Activated CD8-positive, alpha-beta memory T cell treated with anti-CD3 and anti-CD28 coated beads, Interleukin-2, amount 50 U/mL, for 24 hours (primary cell): ENCODE measurements around the gene FOXP1.

Experiments used
- DNase-seq: peaks from one replicate; pipeline ENCODE4 v3.0.0-alpha.2; 2020; ENCODE audit errors: extremely low read depth

FOXP1 gene

GRCh38 chr3:71057526-71057894 is 526.0 kb downstream of the FOXP1 start:
- DNase-seq, result no peak

GRCh38 chr3:71056327-71056726 is 527.2 kb downstream of the FOXP1 start:
- DNase-seq, result no peak

- DNase-seq, result no peak
These were observed 528.1 kb downstream of the FOXP1 start for GRCh38 chr3:71055257-71056001.

- DNase-seq, result no peak
These were observed 529.2 kb downstream of the FOXP1 start for GRCh38 chr3:71054312-71054711.

GRCh38 chr3:71053495-71053894 is 530.0 kb downstream of the FOXP1 start:
- no peak for DNase-seq

GRCh38 chr3:71052716-71053115 is 530.8 kb downstream of the FOXP1 start:
- no peak for DNase-seq

- no peak for DNase-seq
These were observed 531.4 kb downstream of the FOXP1 start for GRCh38 chr3:71051893-71052687.

GRCh38 chr3:71051259-71051595 is 532.3 kb downstream of the FOXP1 start:
- DNase-seq, result no peak

- DNase-seq, result no peak
These were observed 532.8 kb downstream of the FOXP1 start for GRCh38 chr3:71050538-71051258.

- DNase-seq, result no peak
These were observed 533.4 kb downstream of the FOXP1 start for GRCh38 chr3:71050166-71050537.

- no peak for DNase-seq
These were observed 534.6 kb downstream of the FOXP1 start for GRCh38 chr3:71048948-71049347.

GRCh38 chr3:71047616-71048531 is 535.7 kb downstream of the FOXP1 start:
- no peak for DNase-seq

- no peak for DNase-seq
These were observed 536.7 kb downstream of the FOXP1 start for GRCh38 chr3:71046791-71047190.

- no peak for DNase-seq
These were observed 537.6 kb downstream of the FOXP1 start for GRCh38 chr3:71045917-71046282.

GRCh38 chr3:71045212-71045916 is 538.2 kb downstream of the FOXP1 start:
- DNase-seq, result no peak

GRCh38 chr3:71042759-71043158 is 540.8 kb downstream of the FOXP1 start:
- DNase-seq, result no peak

GRCh38 chr3:71041371-71041770 is 542.2 kb downstream of the FOXP1 start:
- DNase-seq, result no peak

- DNase-seq, result no peak
These were observed 544.2 kb downstream of the FOXP1 start for GRCh38 chr3:71039332-71039731.

- DNase-seq, result no peak
These were observed 545.8 kb downstream of the FOXP1 start for GRCh38 chr3:71037775-71038174.

- no peak for DNase-seq
These were observed 547.6 kb downstream of the FOXP1 start for GRCh38 chr3:71035886-71036285.

- DNase-seq, result no peak
These were observed 548.2 kb downstream of the FOXP1 start for GRCh38 chr3:71035314-71035713.
